GM21381 (cell line): ENCODE data around the gene CDK17.
"Not testable (repeated sequence)": the region's sequence is repeated elsewhere in the genome, so short reads cannot be mapped to it uniquely, and the experiment has no call there.

ENCODE experiments used
- ATAC-seq: cut with Tn5 transposase; IDR thresholded peaks from one replicate; pipeline ENCODE4 v1.9.1; 2021; ENCODE audit warnings: mild to moderate bottlenecking, moderate library complexity; ENCODE audit not compliant: unreplicated experiment

CDK17 gene

GRCh38 chr12:96359328-96359727 lies 40.9 kb downstream of the CDK17 start:
- ATAC-seq = no peak

- no peak for ATAC-seq
Measured at GRCh38 chr12:96356831-96357230, 43.4 kb downstream of the CDK17 start.

GRCh38 chr12:96354844-96355534 lies 45.2 kb downstream of the CDK17 start:
- no peak for ATAC-seq

- ATAC-seq = no peak
Measured at GRCh38 chr12:96354326-96354725, 45.9 kb downstream of the CDK17 start.

- ATAC-seq = no peak
Measured at GRCh38 chr12:96352161-96352835, 47.9 kb downstream of the CDK17 start.

- peak; percentile 51 for ATAC-seq
Measured at GRCh38 chr12:96350982-96351381, 49.3 kb downstream of the CDK17 start.

- ATAC-seq = no peak
Measured at GRCh38 chr12:96347130-96347699, 53.0 kb downstream of the CDK17 start.

- ATAC-seq = not testable (repeated sequence)
Measured at GRCh38 chr12:96346716-96347115, 53.5 kb downstream of the CDK17 start.

- ATAC-seq = no peak
Measured at GRCh38 chr12:96344124-96344695, 56.0 kb downstream of the CDK17 start.

- ATAC-seq = peak; percentile 82
Measured at GRCh38 chr12:96343347-96343954, 56.8 kb downstream of the CDK17 start.

GRCh38 chr12:96339666-96340065 lies 60.6 kb downstream of the CDK17 start:
- not testable (repeated sequence) for ATAC-seq

GRCh38 chr12:96338852-96339471 lies 61.3 kb downstream of the CDK17 start:
- no peak for ATAC-seq

GRCh38 chr12:96337953-96338352 lies 62.3 kb downstream of the CDK17 start:
- ATAC-seq = no peak

- ATAC-seq = no peak
Measured at GRCh38 chr12:96336489-96336888, 63.8 kb downstream of the CDK17 start.

- peak; percentile 90 for ATAC-seq
Measured at GRCh38 chr12:96335270-96335669, 65.0 kb downstream of the CDK17 start.

GRCh38 chr12:96334502-96334901 lies 65.7 kb downstream of the CDK17 start:
- no peak for ATAC-seq

- ATAC-seq = no peak
Measured at GRCh38 chr12:96329545-96329944, 70.7 kb downstream of the CDK17 start.

- no peak for ATAC-seq
Measured at GRCh38 chr12:96329018-96329417, 71.2 kb downstream of the CDK17 start.

- peak; percentile 32 for ATAC-seq
Measured at GRCh38 chr12:96327889-96328288, 72.3 kb downstream of the CDK17 start.

- ATAC-seq = peak; percentile 82
Measured at GRCh38 chr12:96327346-96327745, 72.9 kb downstream of the CDK17 start.

GRCh38 chr12:96326628-96327227 lies 73.5 kb downstream of the CDK17 start:
- ATAC-seq = no peak
